Omental fat pad (tissue), 4 donors: ENCODE results near the gene USP25. TPM values are rescaled to one million over a fixed set of nuclear protein-coding genes. Genes with fewer than 3 reads are reported as not detected.

Source experiments
- ATAC-seq: fragments of 150-250 bp; one replicate; pipeline ENCODE4 v1.9.1; 2016; ENCODE audit warnings: mild to moderate bottlenecking, moderate library complexity; ENCODE audit not compliant: low FRiP score
- DNase-seq: peaks from one replicate; pipeline ENCODE4 v3.0.0-alpha.2; 2019; ENCODE audit warnings: low spot score
- CTCF ChIP-seq, 3 donors: fragments of 450-650 bp; IDR thresholded peaks; one replicate each; pipeline ENCODE4 v1.5.1; 2016 to 2017; ENCODE audit warnings: antibody characterized with exemption in 3 of 3, mild to moderate bottlenecking in 3 of 3, moderate library complexity in 2 of 3
- total RNA-seq, 4 donors: library from RNA; depleted of rRNA; stranded (reverse); fragments of >200 nt; gene quantifications; one replicate each; pipeline ENCODE4 v1.1.0, GENCODE V29; 2016

Gene USP25
- total RNA-seq, 4 donors from 2014 or later, result 46.5 to 63.8 (median 59.0) TPM

GRCh38 chr21:15804247-15805005, 74.6 kb downstream of the USP25 start:
- TF ChIP-seq CTCF (IDR thresholded peaks at IDR 0.05), result no peak
- ATAC-seq (no peak), DNase-seq (no peak)

- no peak for DNase-seq
- TF ChIP-seq CTCF (IDR thresholded peaks at IDR 0.05), result no peak
- no peak for ATAC-seq
Measured at GRCh38 chr21:15809065-15809464, 79.3 kb downstream of the USP25 start.

- ATAC-seq (no peak), DNase-seq (no peak)
- no peak for TF ChIP-seq CTCF (IDR thresholded peaks at IDR 0.05)
Measured at GRCh38 chr21:15809818-15810217, 80.0 kb downstream of the USP25 start.

- TF ChIP-seq CTCF (IDR thresholded peaks at IDR 0.05), result no peak
- no peak for ATAC-seq
Measured at GRCh38 chr21:15815285-15815684, 85.5 kb downstream of the USP25 start.

GRCh38 chr21:15820327-15820726, 90.5 kb downstream of the USP25 start:
- ATAC-seq, result no peak
- DNase-seq, result no peak
- no peak for TF ChIP-seq CTCF (IDR thresholded peaks at IDR 0.05)

More at GRCh38 chr21:15815285-15815684, 85.5 kb downstream of the USP25 start:
- DNase-seq, result no peak

- DNase-seq (no peak), ATAC-seq (no peak)
- no peak for TF ChIP-seq CTCF (IDR thresholded peaks at IDR 0.05)
Measured at GRCh38 chr21:15820852-15821379, 91.1 kb downstream of the USP25 start.
